ENCODE data around the gene DHX15.

Gene DHX15

DNA sequence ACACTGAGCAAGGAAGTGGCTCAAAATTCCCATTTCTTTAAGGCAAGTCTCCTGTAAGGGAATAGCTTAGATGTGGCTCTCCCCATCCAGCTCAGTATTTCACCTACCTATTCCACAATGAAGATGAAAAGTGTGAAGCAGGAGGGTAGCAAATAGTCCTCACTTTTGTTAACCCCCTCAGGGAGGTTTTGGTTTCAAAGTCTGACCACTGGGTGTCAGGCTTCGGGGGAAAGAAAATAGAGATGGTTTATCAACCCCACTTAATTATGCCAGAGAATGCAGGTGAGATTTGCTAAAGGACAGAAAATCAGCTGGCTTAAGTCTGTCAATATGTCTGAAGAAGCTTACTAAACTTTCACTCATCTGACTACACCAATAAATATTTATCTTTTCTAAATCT lies 69.5 kb downstream of the DHX15 start:
- Histone ChIP-seq H3K4me1 (peaks cover under 1% of the 10 kb centered on the region), H3K4me3 (ENCODE audit: low read depth, low read length) (no peak overlapping the region), H3K36me3 (ENCODE audit: control insufficient read depth, insufficient read depth, low read length) (no peaks in the 10 kb centered on the region), H3K27me3 (ENCODE audit: control insufficient read depth, insufficient read depth, low read length) (no peaks in the 10 kb centered on the region), H3K4me2 (ENCODE audit: low read length) (no peak overlapping the region), H3K27ac (no peak overlapping the region), H2AFZ (no peak overlapping the region), H3K9me3 (ENCODE audit: control insufficient read depth, low read length) (no peaks in the 10 kb centered on the region), H3K79me2 (no peaks in the 10 kb centered on the region), H3K9ac (no peak overlapping the region)
- TF ChIP-seq, protein P1, sequence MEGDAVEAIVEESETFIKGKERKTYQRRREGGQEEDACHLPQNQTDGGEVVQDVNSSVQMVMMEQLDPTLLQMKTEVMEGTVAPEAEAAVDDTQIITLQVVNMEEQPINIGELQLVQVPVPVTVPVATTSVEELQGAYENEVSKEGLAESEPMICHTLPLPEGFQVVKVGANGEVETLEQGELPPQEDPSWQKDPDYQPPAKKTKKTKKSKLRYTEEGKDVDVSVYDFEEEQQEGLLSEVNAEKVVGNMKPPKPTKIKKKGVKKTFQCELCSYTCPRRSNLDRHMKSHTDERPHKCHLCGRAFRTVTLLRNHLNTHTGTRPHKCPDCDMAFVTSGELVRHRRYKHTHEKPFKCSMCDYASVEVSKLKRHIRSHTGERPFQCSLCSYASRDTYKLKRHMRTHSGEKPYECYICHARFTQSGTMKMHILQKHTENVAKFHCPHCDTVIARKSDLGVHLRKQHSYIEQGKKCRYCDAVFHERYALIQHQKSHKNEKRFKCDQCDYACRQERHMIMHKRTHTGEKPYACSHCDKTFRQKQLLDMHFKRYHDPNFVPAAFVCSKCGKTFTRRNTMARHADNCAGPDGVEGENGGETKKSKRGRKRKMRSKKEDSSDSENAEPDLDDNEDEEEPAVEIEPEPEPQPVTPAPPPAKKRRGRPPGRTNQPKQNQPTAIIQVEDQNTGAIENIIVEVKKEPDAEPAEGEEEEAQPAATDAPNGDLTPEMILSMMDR (IDR thresholded peaks at IDR 0.05), result no peak

DNA sequence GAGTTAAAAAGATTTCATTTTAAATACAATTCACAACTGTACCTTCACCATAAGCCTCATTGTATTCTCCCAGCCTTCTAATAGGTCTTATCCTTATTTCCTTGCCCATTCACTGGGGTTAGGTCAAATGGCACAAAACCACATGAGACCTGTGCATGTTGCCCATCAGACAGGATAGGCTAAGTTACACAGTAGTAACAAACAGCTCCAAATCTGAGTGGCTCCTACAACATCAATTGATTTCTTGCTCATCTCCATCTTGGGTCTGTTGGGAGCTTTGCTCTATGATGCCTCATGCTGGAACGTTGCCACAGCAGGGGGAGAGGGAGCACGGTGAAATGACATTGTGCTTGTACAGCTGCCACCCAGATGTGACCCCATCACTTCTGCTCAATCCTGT lies 70.6 kb downstream of the DHX15 start:
- Histone ChIP-seq H3K4me1 (no peaks in the 10 kb centered on the region), H3K9ac (no peak overlapping the region), H3K27ac (no peak overlapping the region), H3K79me2 (no peaks in the 10 kb centered on the region), H2AFZ (no peak overlapping the region), H3K36me3 (ENCODE audit: control insufficient read depth, insufficient read depth, low read length) (no peaks in the 10 kb centered on the region), H3K9me3 (ENCODE audit: control insufficient read depth, low read length) (no peaks in the 10 kb centered on the region), H3K27me3 (ENCODE audit: control insufficient read depth, insufficient read depth, low read length) (no peaks in the 10 kb centered on the region), H3K4me3 (ENCODE audit: low read depth, low read length) (no peak overlapping the region), H3K4me2 (ENCODE audit: low read length) (no peak overlapping the region)
- TF ChIP-seq, protein P1 (IDR thresholded peaks at IDR 0.05), result no peak

DNA sequence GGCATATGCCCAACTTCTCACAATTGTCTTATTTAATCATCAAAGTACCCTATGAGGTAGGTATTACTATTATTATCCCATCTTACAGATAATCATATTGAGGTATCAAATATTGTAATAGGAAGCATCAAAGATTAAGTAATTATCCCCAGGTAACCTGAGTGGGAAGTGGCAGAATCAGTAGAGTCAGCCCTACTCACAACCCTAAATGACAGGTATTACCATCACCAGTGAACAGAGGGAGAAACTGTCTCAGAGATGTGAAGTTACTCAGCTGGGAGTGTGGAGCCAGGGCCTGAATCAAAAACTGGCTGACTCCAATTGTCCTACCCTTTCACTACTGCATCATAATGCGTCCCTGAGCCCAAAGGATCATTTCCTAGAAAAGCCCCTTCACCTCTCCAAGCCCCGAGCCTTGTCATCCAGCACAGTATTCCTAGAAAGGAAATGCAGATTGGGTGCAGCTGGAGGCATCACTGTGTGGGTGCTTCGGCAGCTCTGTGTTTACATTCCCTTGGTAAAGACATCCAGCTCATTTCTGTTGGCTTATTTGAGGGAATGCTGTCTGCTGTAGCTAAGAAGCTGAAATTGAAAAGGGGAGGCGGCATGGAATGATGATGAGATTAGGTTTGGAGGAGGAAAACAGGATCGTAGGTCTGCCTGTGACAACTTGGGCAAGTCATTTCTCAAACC lies 72.8 kb downstream of the DHX15 start:
- TF ChIP-seq, protein P1 (IDR thresholded peaks at IDR 0.05), result no peak
- no peaks in the 10 kb centered on the region for H3K36me3 ChIP-seq (ENCODE audit: control insufficient read depth, insufficient read depth, low read length)
- H3K4me2 ChIP-seq (ENCODE audit: low read length), result no peak overlapping the region
- H3K9ac ChIP-seq, result no peak overlapping the region
- H3K27ac ChIP-seq, result no peak overlapping the region
- no peaks in the 10 kb centered on the region for H3K27me3 ChIP-seq (ENCODE audit: control insufficient read depth, insufficient read depth, low read length)
- H3K79me2 ChIP-seq, result no peaks in the 10 kb centered on the region
- H3K4me3 ChIP-seq (ENCODE audit: low read depth, low read length), result no peak overlapping the region
- H3K4me1 ChIP-seq, result no peaks in the 10 kb centered on the region
- no peak overlapping the region for H2AFZ ChIP-seq
- no peaks in the 10 kb centered on the region for H3K9me3 ChIP-seq (ENCODE audit: control insufficient read depth, low read length)

DNA sequence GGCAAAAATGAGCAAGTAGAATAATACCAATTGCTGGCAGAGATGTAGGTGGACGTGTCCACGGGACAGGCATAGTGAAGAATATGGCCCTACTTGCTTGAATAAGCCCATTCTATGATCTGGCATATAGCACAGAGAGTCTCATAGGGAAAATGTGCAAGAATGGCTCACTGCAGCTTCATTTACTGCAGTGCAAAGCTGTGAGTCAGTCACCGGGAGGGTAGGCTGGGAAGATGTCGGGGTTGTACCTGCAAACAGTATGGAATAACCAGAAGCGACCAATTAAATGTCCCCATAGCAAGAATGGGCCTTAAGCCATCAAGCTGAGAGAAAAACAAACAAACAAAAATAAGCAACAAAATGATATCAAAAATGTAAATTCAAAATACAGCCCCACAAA lies 74.3 kb downstream of the DHX15 start:
- no peak overlapping the region for H3K9ac ChIP-seq
- TF ChIP-seq, protein P1 (IDR thresholded peaks at IDR 0.05), result no peak
- no peak overlapping the region for H2AFZ ChIP-seq
- no peak overlapping the region for H3K4me3 ChIP-seq (ENCODE audit: low read depth, low read length)
- H3K9me3 ChIP-seq (ENCODE audit: control insufficient read depth, low read length), result no peaks in the 10 kb centered on the region
- no peaks in the 10 kb centered on the region for H3K79me2 ChIP-seq
- H3K27me3 ChIP-seq (ENCODE audit: control insufficient read depth, insufficient read depth, low read length), result no peaks in the 10 kb centered on the region
- H3K36me3 ChIP-seq (ENCODE audit: control insufficient read depth, insufficient read depth, low read length), result no peaks in the 10 kb centered on the region
- H3K4me2 ChIP-seq (ENCODE audit: low read length), result no peak overlapping the region
- H3K27ac ChIP-seq, result no peak overlapping the region
- H3K4me1 ChIP-seq, result no peaks in the 10 kb centered on the region

- H3K27ac ChIP-seq, result no peak overlapping the region
- H3K9ac ChIP-seq, result no peak overlapping the region
- H3K9me3 ChIP-seq (ENCODE audit: control insufficient read depth, low read length), result no peaks in the 10 kb centered on the region
- H3K79me2 ChIP-seq, result no peaks in the 10 kb centered on the region
- no peaks in the 10 kb centered on the region for H3K27me3 ChIP-seq (ENCODE audit: control insufficient read depth, insufficient read depth, low read length)
- H2AFZ ChIP-seq, result no peak overlapping the region
- TF ChIP-seq, protein P1 (IDR thresholded peaks at IDR 0.05), result no peak
- H3K36me3 ChIP-seq (ENCODE audit: control insufficient read depth, insufficient read depth, low read length), result no peaks in the 10 kb centered on the region
- H3K4me1 ChIP-seq, result no peaks in the 10 kb centered on the region
- no peak overlapping the region for H3K4me3 ChIP-seq (ENCODE audit: low read depth, low read length)
- H3K4me2 ChIP-seq (ENCODE audit: low read length), result no peak overlapping the region
Observed at GRCh38 chr4:24508541-24508940, 75.8 kb downstream of the DHX15 start.
